Panc1 (cell line): ENCODE measurements around the gene SLCO6A1. TPM values are rescaled to one million over a fixed set of nuclear protein-coding genes. Genes with fewer than 3 reads are reported as not detected.

Experiments used
- ATAC-seq: fragments of 200-7000 bp; cut with Tn5 transposase; 2 replicates; pipeline ENCODE4 v1.9.1; 2020; ENCODE audit warnings: mild to moderate bottlenecking, moderate library complexity
- BruUV-seq: library from RNA; stranded (reverse); fragments of 400-500 nt; replicated peaks from 2 replicates; lab custom pipeline; 2021; lab: Mats Ljungman, UMichigan
- CTCF ChIA-PET: fragments of 300-600 bp; sonication (Branson Sonifier 250); formaldehyde crosslinking; loops from one replicate; lab custom pipeline; 2022; ENCODE audit warnings: antibody characterized with exemption; lab: Charles Lee
- POLR2A ChIA-PET: fragments of 300-600 bp; sonication (Branson Sonifier 250); formaldehyde crosslinking; loops from one replicate; lab custom pipeline; 2022; ENCODE audit warnings: antibody characterized with exemption; lab: Charles Lee
- DNase-seq: peaks from one replicate; pipeline ENCODE4 v3.0.0-alpha.2; 2010; ENCODE audit warnings: low read depth, low spot score
- H3K27ac ChIP-seq: 2 replicates; pipeline ENCODE4 v1.5.1; 2011; ENCODE audit warnings: mild to moderate bottlenecking, low read length, inconsistent platforms
- H3K27me3 ChIP-seq: fragments of 200-500 bp; sonication (Bioruptor generic); 2 replicates; pipeline ENCODE4 v1.6.0; 2014; ENCODE audit warnings: low read length, inconsistent platforms; ENCODE audit not compliant: control insufficient read depth, insufficient read depth
- H3K36me3 ChIP-seq: fragments of 200-500 bp; sonication (Bioruptor generic); 2 replicates; pipeline ENCODE4 v1.5.1; 2014; ENCODE audit warnings: inconsistent platforms, mild to moderate bottlenecking, low read length, moderate library complexity; ENCODE audit not compliant: control insufficient read depth, insufficient read depth
- H3K4me1 ChIP-seq: 2 replicates; pipeline ENCODE4 v1.5.1; 2011; ENCODE audit warnings: inconsistent platforms, mild to moderate bottlenecking, low read length, moderate library complexity; ENCODE audit not compliant: control insufficient read depth, insufficient read depth
- H3K4me3 ChIP-seq, 2 experiments: 2 replicates each; pipeline ENCODE4 v1.5.1; 2011 to 2012; ENCODE audit warnings: low read depth in 2 of 2, low read length in 2 of 2, mild to moderate bottlenecking in 2 of 2, inconsistent platforms in 1 of 2, moderate library complexity in 1 of 2
- H3K9me3 ChIP-seq: fragments of 200-500 bp; sonication (Bioruptor generic); 2 replicates; pipeline ENCODE4 v1.5.1; 2014; ENCODE audit warnings: low read depth, mild to moderate bottlenecking, inconsistent platforms, low read length, moderate library complexity; ENCODE audit not compliant: control insufficient read depth, insufficient read depth
- POLR2AphosphoS5 ChIP-seq: IDR thresholded peaks from 2 replicates; pipeline ENCODE4 v1.6.1; 2012; ENCODE audit warnings: mild to moderate bottlenecking, low read depth, low read length, moderate library complexity
- SIN3A ChIP-seq: IDR thresholded peaks from 2 replicates; pipeline ENCODE4 v1.6.1; 2012; ENCODE audit warnings: low read depth, mild to moderate bottlenecking, low read length, moderate library complexity, borderline replicate concordance; ENCODE audit not compliant: insufficient read depth
- TCF7L2 ChIP-seq: IDR thresholded peaks from 2 replicates; pipeline ENCODE4 v1.6.1; 2011; ENCODE audit warnings: mild to moderate bottlenecking, low read depth, low read length, inconsistent platforms
- in situ Hi-C: cut with HindIII; loops from 2 replicates; pipeline ENCODE4 v1.10.0; 2016; ENCODE audit warnings: low sequenced_read_pairs, low pct_unique_long_range_greater_than_20kb
- intact Hi-C: fragments of 100-400 bp; cut with micrococcal nuclease; formaldehyde crosslinking; loops from one replicate; pipeline ENCODE4 v1.10.0; 2022; ENCODE audit not compliant: unreplicated experiment
- total RNA-seq: library from RNA; stranded (reverse); gene quantifications from one replicate; pipeline ENCODE4 v1.2.1, GENCODE V29; 2021; ENCODE audit not compliant: unreplicated experiment
- TF ChIP-seq, protein P1 (sequence below): fragments of 450-650 bp; IDR thresholded peaks from 2 replicates; pipeline ENCODE4 v1.5.1; 2017; ENCODE audit warnings: mild to moderate bottlenecking
- TF ChIP-seq, protein P2 (sequence below), 2 experiments: IDR thresholded peaks; 2 replicates each; pipeline ENCODE4 v1.6.1; 2011 to 2012; ENCODE audit warnings: low read depth in 2 of 2, control low read depth in 1 of 2, low read length in 1 of 2, mild to moderate bottlenecking in 1 of 2, moderate library complexity in 1 of 2; ENCODE audit not compliant: insufficient read depth in 1 of 2

SLCO6A1 gene
- total RNA-seq, 1 experiment from 2014 or later, result not detected

DNA sequence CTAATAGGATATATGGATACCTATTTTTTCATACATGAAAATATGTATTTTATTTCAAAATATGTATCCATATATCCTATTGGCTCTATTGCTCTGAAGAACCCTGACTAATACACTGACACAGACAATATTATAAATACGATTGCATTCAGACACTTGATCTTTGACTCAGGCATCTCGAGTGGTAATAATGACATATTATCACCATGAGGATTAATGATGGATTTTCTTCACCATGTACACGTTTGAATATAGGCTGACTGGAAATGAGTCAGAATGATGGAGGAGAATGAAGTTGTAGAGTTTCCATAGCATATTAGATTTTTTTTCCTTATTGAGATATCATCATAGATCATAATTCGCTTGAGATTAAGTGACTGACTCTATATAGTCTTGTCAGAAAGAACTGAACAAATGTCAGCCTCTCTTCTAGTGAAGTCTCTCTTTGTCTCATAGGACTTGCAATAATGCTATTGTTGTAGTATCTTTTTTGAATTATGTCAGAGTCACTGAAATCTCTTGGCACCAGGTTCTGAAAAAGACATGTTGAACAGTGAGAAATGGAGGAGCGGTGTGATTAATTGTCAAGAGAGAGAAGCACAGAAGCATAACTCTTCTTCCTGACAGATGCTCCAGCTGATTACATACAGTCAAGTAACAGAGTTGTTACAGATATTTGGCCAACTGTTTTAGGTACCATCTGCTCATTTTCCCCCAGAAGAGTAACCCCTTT, 41.4 kb upstream of the SLCO6A1 start:
- H3K27ac ChIP-seq, result no peak overlapping the region
- ATAC-seq (no peak), DNase-seq (no peak)
- no peak overlapping the region for H3K4me3 ChIP-seq
- H3K27me3 ChIP-seq, result no peaks in the 10 kb centered on the region; the same call in 1 of the 2 replicates
- intact Hi-C loops (loop anchor here (5.0 kb wide), 1 partner anchor 502 kb away; no protein-coding TSS in a partner anchor), in situ Hi-C loops (no loop called here)
- H3K36me3 ChIP-seq, result no peaks in the 10 kb centered on the region
- TF ChIP-seq POLR2AphosphoS5, result no peak
- TF ChIP-seq, protein P1, sequence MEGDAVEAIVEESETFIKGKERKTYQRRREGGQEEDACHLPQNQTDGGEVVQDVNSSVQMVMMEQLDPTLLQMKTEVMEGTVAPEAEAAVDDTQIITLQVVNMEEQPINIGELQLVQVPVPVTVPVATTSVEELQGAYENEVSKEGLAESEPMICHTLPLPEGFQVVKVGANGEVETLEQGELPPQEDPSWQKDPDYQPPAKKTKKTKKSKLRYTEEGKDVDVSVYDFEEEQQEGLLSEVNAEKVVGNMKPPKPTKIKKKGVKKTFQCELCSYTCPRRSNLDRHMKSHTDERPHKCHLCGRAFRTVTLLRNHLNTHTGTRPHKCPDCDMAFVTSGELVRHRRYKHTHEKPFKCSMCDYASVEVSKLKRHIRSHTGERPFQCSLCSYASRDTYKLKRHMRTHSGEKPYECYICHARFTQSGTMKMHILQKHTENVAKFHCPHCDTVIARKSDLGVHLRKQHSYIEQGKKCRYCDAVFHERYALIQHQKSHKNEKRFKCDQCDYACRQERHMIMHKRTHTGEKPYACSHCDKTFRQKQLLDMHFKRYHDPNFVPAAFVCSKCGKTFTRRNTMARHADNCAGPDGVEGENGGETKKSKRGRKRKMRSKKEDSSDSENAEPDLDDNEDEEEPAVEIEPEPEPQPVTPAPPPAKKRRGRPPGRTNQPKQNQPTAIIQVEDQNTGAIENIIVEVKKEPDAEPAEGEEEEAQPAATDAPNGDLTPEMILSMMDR, result no peak
- TF ChIP-seq TCF7L2, result no peak
- TF ChIP-seq, protein P2, sequence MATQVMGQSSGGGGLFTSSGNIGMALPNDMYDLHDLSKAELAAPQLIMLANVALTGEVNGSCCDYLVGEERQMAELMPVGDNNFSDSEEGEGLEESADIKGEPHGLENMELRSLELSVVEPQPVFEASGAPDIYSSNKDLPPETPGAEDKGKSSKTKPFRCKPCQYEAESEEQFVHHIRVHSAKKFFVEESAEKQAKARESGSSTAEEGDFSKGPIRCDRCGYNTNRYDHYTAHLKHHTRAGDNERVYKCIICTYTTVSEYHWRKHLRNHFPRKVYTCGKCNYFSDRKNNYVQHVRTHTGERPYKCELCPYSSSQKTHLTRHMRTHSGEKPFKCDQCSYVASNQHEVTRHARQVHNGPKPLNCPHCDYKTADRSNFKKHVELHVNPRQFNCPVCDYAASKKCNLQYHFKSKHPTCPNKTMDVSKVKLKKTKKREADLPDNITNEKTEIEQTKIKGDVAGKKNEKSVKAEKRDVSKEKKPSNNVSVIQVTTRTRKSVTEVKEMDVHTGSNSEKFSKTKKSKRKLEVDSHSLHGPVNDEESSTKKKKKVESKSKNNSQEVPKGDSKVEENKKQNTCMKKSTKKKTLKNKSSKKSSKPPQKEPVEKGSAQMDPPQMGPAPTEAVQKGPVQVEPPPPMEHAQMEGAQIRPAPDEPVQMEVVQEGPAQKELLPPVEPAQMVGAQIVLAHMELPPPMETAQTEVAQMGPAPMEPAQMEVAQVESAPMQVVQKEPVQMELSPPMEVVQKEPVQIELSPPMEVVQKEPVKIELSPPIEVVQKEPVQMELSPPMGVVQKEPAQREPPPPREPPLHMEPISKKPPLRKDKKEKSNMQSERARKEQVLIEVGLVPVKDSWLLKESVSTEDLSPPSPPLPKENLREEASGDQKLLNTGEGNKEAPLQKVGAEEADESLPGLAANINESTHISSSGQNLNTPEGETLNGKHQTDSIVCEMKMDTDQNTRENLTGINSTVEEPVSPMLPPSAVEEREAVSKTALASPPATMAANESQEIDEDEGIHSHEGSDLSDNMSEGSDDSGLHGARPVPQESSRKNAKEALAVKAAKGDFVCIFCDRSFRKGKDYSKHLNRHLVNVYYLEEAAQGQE (IDR thresholded peaks at IDR 0.05; ENCODE audit: insufficient read depth in 1 of 2, low read depth in 2 of 2, low read length in 1 of 2), result no peak
- TF ChIP-seq SIN3A, result no peak
- no peaks in the 10 kb centered on the region for H3K4me1 ChIP-seq
- CTCF ChIA-PET, result no interaction called here
- no TSS peak for BruUV-seq
- H3K9me3 ChIP-seq, result no peaks in the 10 kb centered on the region
- POLR2A ChIA-PET, result no interaction called here

DNA sequence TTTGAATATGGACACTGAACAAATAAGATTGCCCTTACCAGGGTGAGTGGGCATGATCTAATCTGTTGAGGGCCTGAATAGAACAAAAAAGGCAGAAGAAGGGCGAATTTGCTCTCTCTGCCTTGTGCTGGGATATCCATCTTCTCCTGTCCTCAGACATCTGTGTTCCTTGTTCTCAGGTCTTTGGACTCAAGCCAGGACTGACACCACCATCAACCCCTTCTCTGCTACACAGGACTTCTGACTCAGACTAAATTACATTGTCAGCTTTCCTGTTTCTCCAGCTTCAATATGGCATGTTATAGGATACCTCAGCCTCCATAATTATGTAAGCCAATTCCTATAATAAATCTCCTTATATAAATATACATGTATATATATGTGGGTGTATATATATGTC, 40.8 kb upstream of the SLCO6A1 start:
- Histone ChIP-seq H3K27me3 (no peaks in the 10 kb centered on the region; the same call in 1 of the 2 replicates), H3K4me1 (no peaks in the 10 kb centered on the region), H3K27ac (no peak overlapping the region), H3K9me3 (no peaks in the 10 kb centered on the region), H3K4me3 (no peak overlapping the region), H3K36me3 (no peaks in the 10 kb centered on the region)
- DNase-seq (no peak), ATAC-seq (no peak)
- TF ChIP-seq POLR2AphosphoS5 (no peak), SIN3A (no peak), TCF7L2 (no peak)
- TF ChIP-seq, protein P1, result no peak
- TF ChIP-seq, protein P2 (IDR thresholded peaks at IDR 0.05; ENCODE audit: insufficient read depth in 1 of 2, low read depth in 2 of 2, low read length in 1 of 2), result no peak
- no TSS peak for BruUV-seq
- CTCF ChIA-PET, result no interaction called here
- in situ Hi-C loops (no loop called here), intact Hi-C loops (loop anchor here (5.0 kb wide), 1 partner anchor 503 kb away; no protein-coding TSS in a partner anchor)
- POLR2A ChIA-PET, result no interaction called here
